Nephron progenitor cell (in vitro differentiated cells): ENCODE results near the gene PDIA5.

Source experiments
- DNase-seq: peaks from one replicate; pipeline ENCODE4 v3.0.0; 2021
- H3K27ac Mint-ChIP-seq: 2 replicates; pipeline ENCODE4 v1.8.0; 2021; ENCODE audit warnings: mild to moderate bottlenecking, moderate library complexity, mixed read lengths
- H3K27me3 Mint-ChIP-seq: 2 replicates; pipeline ENCODE4 v1.8.0; 2021; ENCODE audit warnings: mild to moderate bottlenecking, low read depth, mixed read lengths; ENCODE audit not compliant: poor library complexity
- H3K36me3 Mint-ChIP-seq: 2 replicates; pipeline ENCODE4 v1.8.0; 2021; ENCODE audit warnings: low read depth, mixed read lengths
- H3K4me1 Mint-ChIP-seq: 2 replicates; pipeline ENCODE4 v1.8.0; 2021; ENCODE audit warnings: mixed read lengths
- H3K4me3 Mint-ChIP-seq: 2 replicates; pipeline ENCODE4 v1.8.0; 2021; ENCODE audit warnings: mild to moderate bottlenecking, moderate library complexity, mixed read lengths
- H3K9me3 Mint-ChIP-seq: 2 replicates; pipeline ENCODE4 v1.8.0; 2021; ENCODE audit warnings: mild to moderate bottlenecking, moderate library complexity, mixed read lengths
- CTCF ChIP-seq: fragments of 200-600 bp; sonication (generic); IDR thresholded peaks from 2 replicates; pipeline ENCODE4 v1.5.0; 2021; ENCODE audit warnings: antibody characterized with exemption

PDIA5 gene

GRCh38 chr3:123075359-123075758 is 8.5 kb downstream of the PDIA5 start:
- H3K27me3 Mint-ChIP-seq = peaks cover 3% of the 10 kb centered on the region
- peaks cover 11% of the 10 kb centered on the region for H3K4me1 Mint-ChIP-seq
- no peaks in the 10 kb centered on the region for H3K9me3 Mint-ChIP-seq
- no peaks in the 10 kb centered on the region for H3K36me3 Mint-ChIP-seq
- H3K27ac Mint-ChIP-seq = no peak overlapping the region
- no peak for DNase-seq
- no peak for TF ChIP-seq CTCF
- H3K4me3 Mint-ChIP-seq = no peak overlapping the region

GRCh38 chr3:123076112-123076495 is 9.3 kb downstream of the PDIA5 start:
- Mint-ChIP-seq H3K4me3 (no peak overlapping the region), H3K27ac (no peak overlapping the region), H3K9me3 (no peaks in the 10 kb centered on the region), H3K4me1 (peaks cover 6% of the 10 kb centered on the region), H3K27me3 (no peaks in the 10 kb centered on the region), H3K36me3 (no peaks in the 10 kb centered on the region)
- no peak for DNase-seq
- no peak for TF ChIP-seq CTCF

- Mint-ChIP-seq H3K27ac (no peak overlapping the region), H3K27me3 (no peaks in the 10 kb centered on the region), H3K4me3 (no peak overlapping the region), H3K4me1 (peaks cover 5% of the 10 kb centered on the region), H3K36me3 (no peaks in the 10 kb centered on the region), H3K9me3 (no peaks in the 10 kb centered on the region)
- no peak for TF ChIP-seq CTCF
- DNase-seq = no peak
These were observed 9.9 kb downstream of the PDIA5 start for GRCh38 chr3:123076496-123077418.

- Mint-ChIP-seq H3K4me1 (peaks cover 19% of the 10 kb centered on the region), H3K4me3 (no peak overlapping the region), H3K27me3 (peaks cover 3% of the 10 kb centered on the region), H3K9me3 (no peaks in the 10 kb centered on the region), H3K27ac (no peak overlapping the region), H3K36me3 (no peaks in the 10 kb centered on the region)
- TF ChIP-seq CTCF = no peak
- DNase-seq = no peak
These were observed 11.3 kb downstream of the PDIA5 start for GRCh38 chr3:123078101-123078500.

- Mint-ChIP-seq H3K27ac (no peak overlapping the region), H3K9me3 (no peaks in the 10 kb centered on the region), H3K4me1 (peaks cover 48% of the 10 kb centered on the region), H3K4me3 (no peak overlapping the region), H3K36me3 (no peaks in the 10 kb centered on the region), H3K27me3 (peaks cover 3% of the 10 kb centered on the region)
- no peak for DNase-seq
- TF ChIP-seq CTCF = no peak
These were observed 14.2 kb downstream of the PDIA5 start for GRCh38 chr3:123080864-123081562.
